GM23338 (cell line): Measurements from ENCODE around the gene ARHGEF28. TPM values are rescaled to one million over a fixed set of nuclear protein-coding genes. Genes with fewer than 3 reads are reported as not detected.

Experiments
- ATAC-seq: fragments of 200-7000 bp; cut with Tn5 transposase; 3 replicates; pipeline ENCODE4 v1.9.1; 2020
- DNase-seq: peaks from one replicate; pipeline ENCODE4 v3.0.0-alpha.2; 2015; ENCODE audit warnings: low spot score
- H2AFZ ChIP-seq: fragments of 200-600 bp; sonication (generic); 2 replicates; pipeline ENCODE4 v1.8.0; 2016; ENCODE audit warnings: antibody characterized with exemption, mild to moderate bottlenecking, moderate library complexity
- H3F3A ChIP-seq: fragments of 200-600 bp; sonication (generic); replicated peaks from 2 replicates; pipeline ENCODE4 v1.8.0; 2017; ENCODE audit warnings: antibody characterized with exemption, mixed run types, low read depth
- H3K27ac ChIP-seq: fragments of 200-600 bp; sonication (generic); 2 replicates; pipeline ENCODE4 v1.6.1; 2016; ENCODE audit warnings: low read depth
- H3K27me3 ChIP-seq: fragments of 200-600 bp; sonication (generic); 2 replicates; pipeline ENCODE4 v1.8.0; 2016; ENCODE audit warnings: mild to moderate bottlenecking, mixed run types, moderate library complexity; ENCODE audit not compliant: insufficient read depth
- H3K36me3 ChIP-seq: fragments of 200-600 bp; sonication (generic); 2 replicates; pipeline ENCODE4 v1.8.0; 2016; ENCODE audit warnings: mild to moderate bottlenecking; ENCODE audit not compliant: insufficient read depth
- H3K4me1 ChIP-seq: fragments of 200-600 bp; sonication (generic); 2 replicates; pipeline ENCODE4 v1.8.0; 2016; ENCODE audit warnings: mild to moderate bottlenecking, moderate library complexity; ENCODE audit not compliant: insufficient read depth
- H3K4me2 ChIP-seq: fragments of 200-600 bp; sonication (generic); 2 replicates; pipeline ENCODE4 v1.7.1; 2017; ENCODE audit warnings: mixed run types
- H3K4me3 ChIP-seq: fragments of 200-600 bp; sonication (generic); 2 replicates; pipeline ENCODE4 v1.6.1; 2016; ENCODE audit warnings: mixed run types
- H3K79me2 ChIP-seq: fragments of 200-600 bp; sonication (generic); replicated peaks from 2 replicates; pipeline ENCODE4 v1.8.0; 2017; ENCODE audit warnings: mild to moderate bottlenecking; ENCODE audit not compliant: insufficient read depth
- H3K9me2 ChIP-seq: fragments of 200-600 bp; sonication (generic); 2 replicates; pipeline ENCODE4 v1.8.0; 2017; ENCODE audit not compliant: insufficient read depth
- H4K20me1 ChIP-seq: fragments of 200-600 bp; sonication (generic); replicated peaks from 2 replicates; pipeline ENCODE4 v1.8.0; 2017; ENCODE audit warnings: mild to moderate bottlenecking; ENCODE audit not compliant: insufficient read depth
- H3K27ac Mint-ChIP-seq: 2 replicates; pipeline ENCODE4 v1.8.0; 2020; ENCODE audit warnings: inconsistent platforms, mild to moderate bottlenecking, moderate library complexity, mixed read lengths
- H3K27me3 Mint-ChIP-seq: 3 replicates; pipeline ENCODE4 v1.8.0; 2022; ENCODE audit warnings: low read depth, mild to moderate bottlenecking, moderate library complexity, mixed read lengths, inconsistent platforms; ENCODE audit not compliant: insufficient read depth, poor library complexity
- H3K36me3 Mint-ChIP-seq: 3 replicates; pipeline ENCODE4 v1.8.0; 2021; ENCODE audit warnings: low read depth, mild to moderate bottlenecking, inconsistent platforms, moderate library complexity, mixed read lengths
- H3K4me1 Mint-ChIP-seq: 3 replicates; pipeline ENCODE4 v1.8.0; 2020; ENCODE audit warnings: mild to moderate bottlenecking, inconsistent platforms, mixed read lengths
- H3K4me3 Mint-ChIP-seq: 3 replicates; pipeline ENCODE4 v1.8.0; 2021; ENCODE audit warnings: moderate library complexity, mild to moderate bottlenecking, inconsistent platforms, mixed read lengths
- H3K9me3 Mint-ChIP-seq: 3 replicates; pipeline ENCODE4 v1.8.0; 2020; ENCODE audit warnings: moderate library complexity, mild to moderate bottlenecking, inconsistent platforms, mixed read lengths
- CTCF ChIP-seq, 2 experiments: fragments of 200-600 bp in 1 of 2; sonication (generic) in 1 of 2; conservative IDR thresholded peaks; 2 replicates each; pipeline versions ENCODE4 v1.5.1 to v1.6.1; 2016 to 2017; ENCODE audit warnings: antibody characterized with exemption in 2 of 2, low read depth in 2 of 2, mild to moderate bottlenecking in 2 of 2, moderate library complexity in 1 of 2
- EZH2 ChIP-seq: fragments of 200-600 bp; sonication (generic); IDR thresholded peaks from one replicate; pipeline ENCODE4 v1.8.0; 2017; ENCODE audit warnings: antibody characterized with exemption, mild to moderate bottlenecking, low read depth; ENCODE audit not compliant: unreplicated experiment
- EZH2phosphoT487 ChIP-seq: fragments of 200-600 bp; sonication (generic); IDR thresholded peaks from one replicate; pipeline ENCODE4 v1.8.1; 2018; ENCODE audit warnings: antibody characterized with exemption; ENCODE audit not compliant: unreplicated experiment
- NANOG ChIP-seq: IDR thresholded peaks from 2 replicates; pipeline ENCODE4 v1.6.1; 2016; ENCODE audit warnings: antibody characterized with exemption, borderline replicate concordance
- POLR2AphosphoS5 ChIP-seq: IDR thresholded peaks from 2 replicates; pipeline ENCODE4 v1.6.1; 2016; ENCODE audit warnings: antibody characterized with exemption, low read depth
- STAT1 ChIP-seq: IDR thresholded peaks from one replicate; pipeline ENCODE4 v1.6.1; 2016; ENCODE audit warnings: antibody characterized with exemption; ENCODE audit not compliant: unreplicated experiment
- ZNF114 ChIP-seq: fragments of 250-450 bp; sonication (Bioruptor Pico); IDR thresholded peaks from 2 replicates; pipeline ENCODE4 v1.5.0; 2020; ENCODE audit warnings: mild to moderate bottlenecking, moderate library complexity
- ZNF462 ChIP-seq: fragments of 250-450 bp; sonication (Bioruptor Pico); IDR thresholded peaks from 2 replicates; pipeline ENCODE4 v1.5.0; 2020; ENCODE audit warnings: mild to moderate bottlenecking, moderate library complexity
- polyA plus RNA-seq: library from polyadenylated mRNA; unstranded; fragments of >200 nt; fragmentation: Nextera tagmentation; extraction: Ambion mirVana; gene quantifications from 2 replicates; pipeline ENCODE4 v1.2.1, GENCODE V29; 2016
- total RNA-seq: library from RNA; depleted of rRNA; stranded (reverse); fragments of >200 nt; shearing (Covaris generic); gene quantifications from 2 replicates; pipeline ENCODE4 v1.2.3, GENCODE V29; 2014

Gene ARHGEF28
- total and polyA plus RNA-seq, 2 experiments from 2014 or later = 0.39 to 1.0 TPM

GRCh38 chr5:73975845-73976244 lies 349.8 kb downstream of the ARHGEF28 start (continued):
- TF ChIP-seq ZNF462 (CRISPR knock-in tag) = no peak
- TF ChIP-seq POLR2AphosphoS5 = no peak
- no peak for TF ChIP-seq NANOG
- TF ChIP-seq CTCF (conservative IDR thresholded peaks at IDR 0.05; ENCODE audit: low read depth in 2 of 2) = no peak
- no peak for TF ChIP-seq ZNF114 (CRISPR knock-in tag)
- no peak for TF ChIP-seq EZH2phosphoT487

GRCh38 chr5:73977146-73977545 lies 351.1 kb downstream of the ARHGEF28 start:
- no peak for TF ChIP-seq STAT1
- TF ChIP-seq EZH2 = no peak
- Mint-ChIP-seq H3K27ac (no peak overlapping the region), H3K4me3 (no peak overlapping the region), H3K9me3 (no peaks in the 10 kb centered on the region; the same call in 2 of the 3 replicates), H3K4me1 (no peaks in the 10 kb centered on the region), H3K36me3 (no peaks in the 10 kb centered on the region), H3K27me3 (no peaks in the 10 kb centered on the region)
- no peak for ATAC-seq
- no peaks in the 10 kb centered on the region for H3K4me1 ChIP-seq
- H4K20me1 ChIP-seq = no peaks in the 10 kb centered on the region
- H3K27me3 ChIP-seq = no peaks in the 10 kb centered on the region
- no peak overlapping the region for H3K4me3 ChIP-seq
- H3F3A ChIP-seq = no peaks in the 10 kb centered on the region
- no peaks in the 10 kb centered on the region for H3K79me2 ChIP-seq
- no peak overlapping the region for H3K27ac ChIP-seq
- H3K36me3 ChIP-seq = no peaks in the 10 kb centered on the region
- H3K9me2 ChIP-seq = no peaks in the 10 kb centered on the region
- no peak for DNase-seq
- H3K4me2 ChIP-seq = no peak overlapping the region
- 0 out of 2 replicates have a peak overlapping the region, but pooled peaks have one; percentile 38 for H2AFZ ChIP-seq
